GM12874 (cell line): ENCODE measurements around the gene SRSF4.

Experiments used
- CTCF ChIP-seq: IDR thresholded peaks from 2 replicates; pipeline ENCODE4 v1.5.1; 2011; ENCODE audit warnings: low read depth, mild to moderate bottlenecking, control low read depth, low read length, moderate library complexity; ENCODE audit not compliant: insufficient read depth

Gene SRSF4

GRCh38 chr1:29142714-29143113, 39.0 kb downstream of the SRSF4 start:
- TF ChIP-seq CTCF = no peak

- no peak for TF ChIP-seq CTCF
Measured at GRCh38 chr1:29136391-29136915, 45.2 kb downstream of the SRSF4 start.

- no peak for TF ChIP-seq CTCF
Measured at GRCh38 chr1:29134695-29135028, 47.0 kb downstream of the SRSF4 start.

GRCh38 chr1:29133861-29134694, 47.6 kb downstream of the SRSF4 start:
- no peak for TF ChIP-seq CTCF

GRCh38 chr1:29129916-29130315, 51.8 kb downstream of the SRSF4 start:
- TF ChIP-seq CTCF = no peak

GRCh38 chr1:29128739-29129138, 53.0 kb downstream of the SRSF4 start:
- no peak for TF ChIP-seq CTCF

- no peak for TF ChIP-seq CTCF
Measured at GRCh38 chr1:29126198-29126597, 55.5 kb downstream of the SRSF4 start.
